Gastrocnemius medialis (tissue), 4 donors: ENCODE results near the gene OBSCN.

Experiments
- CTCF ChIP-seq, 5 experiments: fragments of 450-650 bp in 3 of 5; fragments of 200-600 bp in 2 of 5; sonication (generic) in 2 of 5; IDR thresholded peaks in 4 of 5; conservative IDR thresholded peaks in 1 of 5; 1 replicate in 4 of 5; 2 replicates in 1 of 5; pipeline ENCODE4 v1.5.1; 2016 to 2019; ENCODE audit warnings: antibody characterized with exemption in 5 of 5, mild to moderate bottlenecking in 3 of 5, moderate library complexity in 3 of 5
- POLR2A ChIP-seq, 2 donors: fragments of 450-650 bp; IDR thresholded peaks; one replicate each; pipeline ENCODE4 v1.6.1; 2017; ENCODE audit warnings: antibody characterized with exemption in 2 of 2, mild to moderate bottlenecking in 2 of 2, moderate library complexity in 2 of 2

- TF ChIP-seq CTCF (IDR thresholded peaks at IDR 0.05 in 4 of 5, conservative IDR thresholded peaks at IDR 0.05 in 1 of 5) (no peak), POLR2A (IDR thresholded peaks at IDR 0.05) (no peak)
Measured at GRCh38 chr1:228285661-228286504, 78.0 kb downstream of the OBSCN start.
